Measurements from ENCODE around the gene CPSF7.

Gene CPSF7

GRCh38 chr11:61353131-61354067 is 76.4 kb downstream of the CPSF7 start:
- DNase-seq = no peak

Measured in CD4-positive, alpha-beta T cell treated with Interleukin-1 beta for 1 hour (primary cell).